HCT116 (cell line): Measurements from ENCODE around the gene ATPAF1.

ENCODE experiments used
- CTCF ChIP-seq, 3 experiments: fragments of 200-600 bp in 1 of 3; sonication (generic) in 1 of 3; IDR thresholded peaks in 2 of 3; conservative IDR thresholded peaks in 1 of 3; 2 replicates each; pipeline ENCODE4 v1.5.1; 2012 to 2017; ENCODE audit warnings: low read depth in 2 of 3, low read length in 2 of 3, antibody characterized with exemption in 1 of 3, borderline replicate concordance in 1 of 3, control low read depth in 1 of 3, mild to moderate bottlenecking in 1 of 3, mixed read lengths in 1 of 3, mixed run types in 1 of 3, moderate library complexity in 1 of 3; ENCODE audit not compliant: insufficient read depth in 1 of 3
- ELF1 ChIP-seq: IDR thresholded peaks from 2 replicates; pipeline ENCODE4 v1.6.1; 2012; ENCODE audit warnings: low read depth, borderline replicate concordance
- JUND ChIP-seq: IDR thresholded peaks from 2 replicates; pipeline ENCODE4 v1.6.1; 2012
- POLR2AphosphoS5 ChIP-seq: IDR thresholded peaks from 2 replicates; pipeline ENCODE4 v1.6.1; 2011; ENCODE audit warnings: mild to moderate bottlenecking, low read depth, low read length, moderate library complexity
- SIN3A ChIP-seq: IDR thresholded peaks from 2 replicates; pipeline ENCODE4 v1.6.1; 2012; ENCODE audit warnings: low read depth

GRCh38 chr1:46616277-46617107, 51.7 kb downstream of the ATPAF1 start, which contains the start of gene MOB3C:
- no peak for TF ChIP-seq CTCF (IDR thresholded peaks at IDR 0.05 in 2 of 3, conservative IDR thresholded peaks at IDR 0.05 in 1 of 3; ENCODE audit: borderline replicate concordance in 1 of 3, insufficient read depth in 1 of 3, low read depth in 2 of 3, low read length in 2 of 3)
- no peak for TF ChIP-seq SIN3A
- no peak for TF ChIP-seq ELF1
- TF ChIP-seq POLR2AphosphoS5, result peak; percentile 80
- TF ChIP-seq JUND, result no peak
